Measurements from ENCODE around the gene SLC26A8. TPM values are rescaled to one million over a fixed set of nuclear protein-coding genes. Genes with fewer than 3 reads are reported as not detected.
"Not testable (repeated sequence)": the region's sequence is repeated elsewhere in the genome, so short reads cannot be mapped to it uniquely, and the experiment has no call there.

The SLC26A8 gene
- total RNA-seq, 4 donors from 2014 or later, result 0.13 to 0.89 (median 0.60) TPM

DNA sequence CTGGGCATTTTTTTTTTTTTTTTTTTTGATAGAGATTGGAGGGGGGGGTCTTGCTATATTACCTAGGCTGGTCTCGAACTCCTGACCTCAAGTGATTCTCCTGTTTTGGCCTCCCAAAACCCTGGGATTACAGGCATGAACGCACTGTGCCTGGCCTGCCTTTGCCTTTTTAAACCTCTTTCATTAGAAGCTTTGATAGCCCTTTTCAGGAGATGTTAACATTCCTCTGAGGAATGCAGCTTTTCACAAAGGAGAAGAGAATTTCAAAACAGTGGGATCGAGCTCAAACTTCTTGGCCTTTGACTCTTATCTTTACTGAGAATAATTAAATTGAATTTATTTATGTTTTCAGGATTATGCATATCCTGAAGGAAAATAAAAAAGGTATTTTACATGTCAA is 31.3 kb downstream of the SLC26A8 start:
- H3K4me1 ChIP-seq, result no peaks in the 10 kb centered on the region
- intact Hi-C loops (cut with DNase I), result no loop called here
- no peak overlapping the region for H3K4me3 ChIP-seq (replicated peaks in 1 of 3)
- no peaks in the 10 kb centered on the region for H3K36me3 ChIP-seq
- DNase-seq, result no peak
- no peaks in the 10 kb centered on the region for H3K9me3 ChIP-seq
- no peaks in the 10 kb centered on the region for H3K27me3 ChIP-seq
- H3K27ac ChIP-seq, result no peak overlapping the region
- TF ChIP-seq, protein P1, sequence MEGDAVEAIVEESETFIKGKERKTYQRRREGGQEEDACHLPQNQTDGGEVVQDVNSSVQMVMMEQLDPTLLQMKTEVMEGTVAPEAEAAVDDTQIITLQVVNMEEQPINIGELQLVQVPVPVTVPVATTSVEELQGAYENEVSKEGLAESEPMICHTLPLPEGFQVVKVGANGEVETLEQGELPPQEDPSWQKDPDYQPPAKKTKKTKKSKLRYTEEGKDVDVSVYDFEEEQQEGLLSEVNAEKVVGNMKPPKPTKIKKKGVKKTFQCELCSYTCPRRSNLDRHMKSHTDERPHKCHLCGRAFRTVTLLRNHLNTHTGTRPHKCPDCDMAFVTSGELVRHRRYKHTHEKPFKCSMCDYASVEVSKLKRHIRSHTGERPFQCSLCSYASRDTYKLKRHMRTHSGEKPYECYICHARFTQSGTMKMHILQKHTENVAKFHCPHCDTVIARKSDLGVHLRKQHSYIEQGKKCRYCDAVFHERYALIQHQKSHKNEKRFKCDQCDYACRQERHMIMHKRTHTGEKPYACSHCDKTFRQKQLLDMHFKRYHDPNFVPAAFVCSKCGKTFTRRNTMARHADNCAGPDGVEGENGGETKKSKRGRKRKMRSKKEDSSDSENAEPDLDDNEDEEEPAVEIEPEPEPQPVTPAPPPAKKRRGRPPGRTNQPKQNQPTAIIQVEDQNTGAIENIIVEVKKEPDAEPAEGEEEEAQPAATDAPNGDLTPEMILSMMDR (IDR thresholded peaks at IDR 0.05), result no peak
- no peak for TF ChIP-seq POLR2A (IDR thresholded peaks at IDR 0.05)
- 86% methylated on average over 3 of the region's 3 CpGs for WGBS, 2 donors

DNA sequence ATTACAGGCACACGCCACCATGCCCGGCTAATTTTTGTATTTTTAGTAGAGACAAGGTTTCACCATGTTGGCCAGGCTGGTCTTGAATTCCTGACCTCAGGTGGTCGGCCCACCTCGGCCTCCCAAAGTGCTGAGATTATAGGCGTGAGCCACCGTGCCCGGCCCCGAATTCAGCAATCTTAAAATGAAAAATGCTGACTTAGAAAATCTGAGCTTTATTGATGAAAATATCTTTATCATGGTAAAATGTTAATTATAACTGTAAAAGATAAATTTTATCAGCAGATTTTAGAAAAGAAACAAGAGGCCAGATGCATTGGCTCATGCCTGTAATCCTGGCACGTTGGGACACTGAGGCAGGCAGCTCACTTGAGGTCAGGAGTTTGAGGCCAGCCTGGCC is 36.4 kb downstream of the SLC26A8 start:
- H3K27me3 ChIP-seq; intact Hi-C loops (cut with DNase I); H3K4me3 ChIP-seq (replicated peaks in 1 of 3); H3K36me3 ChIP-seq; H3K27ac ChIP-seq; DNase-seq; H3K4me1 ChIP-seq; H3K9me3 ChIP-seq: not testable (repeated sequence)
- 87 to 89% methylated on average over 8 to 9 of the region's 9 CpGs for WGBS, 2 donors

DNA sequence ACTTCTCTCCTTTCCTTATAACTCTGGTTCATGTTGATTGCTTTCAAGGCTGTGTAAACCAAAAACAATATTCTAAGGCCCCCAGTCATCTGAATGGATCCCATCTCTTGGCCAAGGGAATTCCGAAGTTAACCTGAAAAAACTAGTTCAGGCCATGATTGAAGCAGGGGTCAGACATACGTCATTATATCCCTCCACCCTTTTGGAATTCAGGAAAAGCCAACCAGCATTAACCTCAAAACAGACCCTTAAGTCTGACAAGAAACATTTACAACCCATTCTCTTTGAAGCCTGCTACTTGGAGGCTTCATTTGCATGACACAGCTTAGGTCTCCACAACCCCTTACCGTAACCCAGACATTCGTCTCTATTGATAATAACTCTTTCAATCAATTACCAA is 39.7 kb downstream of the SLC26A8 start:
- WGBS, 2 donors, result 86 to 91% methylated on average over 4 of the region's 4 CpGs
- TF ChIP-seq POLR2A (IDR thresholded peaks at IDR 0.05), result no peak
- TF ChIP-seq, protein P1 (IDR thresholded peaks at IDR 0.05), result no peak
- no peaks in the 10 kb centered on the region for H3K27me3 ChIP-seq
- H3K4me1 ChIP-seq, result no peaks in the 10 kb centered on the region
- no peak overlapping the region for H3K4me3 ChIP-seq (replicated peaks in 1 of 3)
- intact Hi-C loops (cut with DNase I), result no loop called here
- DNase-seq, result no peak
- no peaks in the 10 kb centered on the region for H3K36me3 ChIP-seq
- no peak overlapping the region for H3K27ac ChIP-seq
- H3K9me3 ChIP-seq, result no peaks in the 10 kb centered on the region

DNA sequence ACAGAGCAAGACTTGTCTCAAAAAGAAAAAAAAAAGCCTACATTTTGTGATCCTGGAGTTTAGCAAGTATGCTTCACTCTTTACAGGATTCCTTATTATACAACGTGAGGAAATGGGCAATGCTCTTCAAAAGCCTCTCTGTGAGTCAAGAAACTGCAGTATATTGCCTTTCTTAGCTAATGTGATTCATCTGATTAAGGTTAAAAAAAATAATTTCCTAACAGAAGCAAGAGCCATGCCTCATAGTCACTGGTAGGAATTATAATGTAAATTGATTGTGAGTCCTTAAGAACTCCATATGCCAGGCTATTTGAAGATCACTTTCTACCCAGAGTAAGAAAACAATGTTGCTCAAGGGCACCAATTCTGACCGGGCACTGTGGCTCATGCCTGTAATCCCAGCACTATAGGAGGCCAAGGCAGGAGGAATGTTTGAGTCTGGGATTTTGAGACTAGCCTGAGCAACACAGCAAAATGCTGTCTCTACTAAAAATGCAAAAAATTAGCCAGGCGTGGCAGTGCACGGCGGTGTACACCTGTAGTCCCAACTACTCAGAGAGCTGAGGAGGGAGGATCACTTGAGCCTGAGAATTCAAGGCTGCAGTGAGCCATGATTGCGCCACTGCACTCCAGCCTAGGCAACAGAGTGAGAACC is 43.3 kb downstream of the SLC26A8 start:
- intact Hi-C loops (cut with DNase I), result no loop called here
- no peaks in the 10 kb centered on the region for H3K27me3 ChIP-seq
- no peaks in the 10 kb centered on the region for H3K9me3 ChIP-seq
- no peaks in the 10 kb centered on the region for H3K36me3 ChIP-seq
- WGBS, 2 donors, result 57 to 65% methylated on average over 6 of the region's 6 CpGs
- TF ChIP-seq POLR2A (IDR thresholded peaks at IDR 0.05), result no peak
- TF ChIP-seq, protein P1 (IDR thresholded peaks at IDR 0.05), result no peak
- no peak overlapping the region for H3K27ac ChIP-seq
- H3K4me3 ChIP-seq (replicated peaks in 1 of 3), result no peak overlapping the region
- peaks cover 0 to 9% of the 10 kb centered on the region in 2 donors for H3K4me1 ChIP-seq
- DNase-seq, result peak; percentile 14 to 18

DNA sequence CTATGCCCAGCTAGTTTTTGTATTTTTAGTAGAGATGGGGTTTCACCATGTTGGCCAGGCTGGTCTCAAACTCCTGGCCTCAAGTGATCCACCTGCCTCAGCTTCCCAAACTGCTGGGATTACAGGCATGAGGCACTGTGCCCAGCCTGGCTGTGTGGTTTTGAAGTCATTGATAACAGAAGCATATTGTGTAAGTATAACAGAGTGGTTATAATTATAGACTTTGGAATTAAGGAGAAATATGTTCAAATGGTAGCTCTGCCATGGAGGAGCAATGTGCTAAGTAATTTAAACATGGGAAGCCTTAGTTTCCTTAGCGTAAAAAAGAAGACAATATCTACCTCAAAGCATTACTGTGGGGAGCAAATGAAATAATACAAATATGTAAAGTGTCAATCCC is 44.3 kb downstream of the SLC26A8 start:
- H3K36me3 ChIP-seq; H3K27me3 ChIP-seq; H3K27ac ChIP-seq; intact Hi-C loops (cut with DNase I); H3K4me1 ChIP-seq; DNase-seq; H3K4me3 ChIP-seq (replicated peaks in 1 of 3); H3K9me3 ChIP-seq: not testable (repeated sequence)
- 98 to 100% methylated on average over 1 of the region's 1 CpG for WGBS, 2 donors

DNA sequence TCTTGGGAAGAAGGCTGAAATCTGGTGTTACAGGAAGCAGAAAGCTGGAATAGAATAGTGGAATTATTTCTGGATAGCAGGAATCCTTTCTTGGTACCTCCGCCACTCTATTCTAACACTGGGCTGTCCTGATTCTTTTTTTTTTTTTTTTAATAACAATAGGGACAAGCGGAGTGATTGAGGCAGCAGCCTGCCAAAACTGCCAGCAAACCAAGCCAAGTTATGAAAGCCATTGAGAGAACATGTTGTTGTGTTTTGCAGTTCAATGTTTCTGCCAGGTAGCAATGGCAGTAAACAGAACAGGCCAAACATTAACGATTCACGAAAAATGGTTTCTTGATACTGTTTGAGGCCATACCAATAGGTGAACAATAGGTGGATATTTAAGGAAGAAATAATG is 47.1 kb downstream of the SLC26A8 start:
- intact Hi-C loops (cut with DNase I), result no loop called here
- TF ChIP-seq, protein P1 (IDR thresholded peaks at IDR 0.05), result no peak
- TF ChIP-seq POLR2A (IDR thresholded peaks at IDR 0.05), result no peak
- H3K27ac ChIP-seq, result peak overlapping the region; percentile 47 to 52 (median 51)
- no peaks in the 10 kb centered on the region for H3K9me3 ChIP-seq
- WGBS, 2 donors, result 41 to 68% methylated on average over 4 of the region's 4 CpGs
- peaks cover 10 to 27% of the 10 kb centered on the region in 2 donors for H3K4me1 ChIP-seq
- DNase-seq, result peak; percentile 24 to 44
- H3K27me3 ChIP-seq, result no peaks in the 10 kb centered on the region
- H3K36me3 ChIP-seq, result no peaks in the 10 kb centered on the region
- no peak overlapping the region for H3K4me3 ChIP-seq (replicated peaks in 1 of 3)
